SK-N-SH treated with all-trans-retinoic acid at 6 μM for 48 hours (cell line): ENCODE data around the gene MID1.

Experiments used
- ATAC-seq: fragments of 200-7000 bp; cut with Tn5 transposase; 3 replicates; pipeline ENCODE4 v1.9.1; 2020; ENCODE audit warnings: mild to moderate bottlenecking, moderate library complexity
- ARNTL ChIP-seq: fragments of 450-650 bp; formaldehyde crosslinking; IDR thresholded peaks from 2 replicates; pipeline ENCODE4 v1.5.0; 2020; ENCODE audit warnings: low read depth, mild to moderate bottlenecking, moderate library complexity, borderline replicate concordance
- BACH2 ChIP-seq: fragments of 250-450 bp; sonication (Bioruptor Pico); IDR thresholded peaks from 2 replicates; pipeline ENCODE4 v1.9.0; 2021; ENCODE audit warnings: mild to moderate bottlenecking, borderline replicate concordance
- CREB5 ChIP-seq: fragments of 250-450 bp; sonication (Bioruptor Pico); IDR thresholded peaks from 2 replicates; pipeline ENCODE4 v1.5.1; 2020; ENCODE audit warnings: low read depth, mild to moderate bottlenecking, moderate library complexity
- CSRNP3 ChIP-seq: fragments of 250-450 bp; sonication (Bioruptor Pico); IDR thresholded peaks from 2 replicates; pipeline ENCODE4 v1.5.1; 2021; ENCODE audit warnings: mild to moderate bottlenecking, moderate library complexity
- ESRRG ChIP-seq: fragments of 250-450 bp; sonication (Bioruptor Pico); IDR thresholded peaks from 2 replicates; pipeline ENCODE4 v1.6.1; 2021; ENCODE audit warnings: mild to moderate bottlenecking
- GLIS3 ChIP-seq: fragments of 250-450 bp; sonication (Bioruptor Pico); IDR thresholded peaks from 2 replicates; pipeline ENCODE4 v1.5.0; 2020; ENCODE audit warnings: mild to moderate bottlenecking, moderate library complexity
- ISL1 ChIP-seq: fragments of 250-450 bp; sonication (Bioruptor Pico); IDR thresholded peaks from 2 replicates; pipeline ENCODE4 v2.1.2; 2022; ENCODE audit warnings: mild to moderate bottlenecking, moderate library complexity
- OSR1 ChIP-seq: fragments of 250-450 bp; sonication (Bioruptor Pico); IDR thresholded peaks from 2 replicates; pipeline ENCODE4 v1.8.0; 2022; ENCODE audit warnings: moderate library complexity, mild to moderate bottlenecking, inconsistent platforms
- PATZ1 ChIP-seq: fragments of 250-450 bp; sonication (Bioruptor Pico); IDR thresholded peaks from 2 replicates; pipeline ENCODE4 v1.8.0; 2020; ENCODE audit warnings: mild to moderate bottlenecking, moderate library complexity, borderline replicate concordance
- POU6F1 ChIP-seq: fragments of 250-450 bp; sonication (Bioruptor Pico); IDR thresholded peaks from 2 replicates; pipeline ENCODE4 v1.8.0; 2021; ENCODE audit warnings: low read depth, mild to moderate bottlenecking, moderate library complexity, borderline replicate concordance
- PPARA ChIP-seq: fragments of 250-450 bp; sonication (Bioruptor Pico); IDR thresholded peaks from 2 replicates; pipeline ENCODE4 v1.5.0; 2020; ENCODE audit warnings: mild to moderate bottlenecking, borderline replicate concordance
- RARB ChIP-seq: fragments of 250-450 bp; sonication (Bioruptor Pico); IDR thresholded peaks from 2 replicates; pipeline ENCODE4 v1.8.0; 2021; ENCODE audit warnings: mild to moderate bottlenecking, moderate library complexity
- SNAI2 ChIP-seq: fragments of 250-450 bp; sonication (Bioruptor Pico); IDR thresholded peaks from 2 replicates; pipeline ENCODE4 v1.5.0; 2020; ENCODE audit warnings: mild to moderate bottlenecking, moderate library complexity
- TOX ChIP-seq: fragments of 250-450 bp; sonication (Bioruptor Pico); IDR thresholded peaks from 2 replicates; pipeline ENCODE4 v1.8.0; 2021; ENCODE audit warnings: mild to moderate bottlenecking, moderate library complexity, borderline replicate concordance
- ZC3H10 ChIP-seq: fragments of 250-450 bp; sonication (Bioruptor Pico); IDR thresholded peaks from 2 replicates; pipeline ENCODE4 v1.5.1; 2021; ENCODE audit warnings: mild to moderate bottlenecking, moderate library complexity
- ZFP3 ChIP-seq: fragments of 250-450 bp; sonication (Bioruptor Pico); IDR thresholded peaks from 2 replicates; pipeline ENCODE4 v1.5.0; 2020; ENCODE audit warnings: mild to moderate bottlenecking, moderate library complexity
- ZFP30 ChIP-seq: fragments of 450-650 bp; formaldehyde crosslinking; IDR thresholded peaks from 2 replicates; pipeline ENCODE4 v1.5.0; 2022; ENCODE audit warnings: mild to moderate bottlenecking, moderate library complexity
- ZNF70 ChIP-seq: fragments of 450-650 bp; formaldehyde crosslinking; IDR thresholded peaks from 2 replicates; pipeline ENCODE4 v1.5.0; 2020; ENCODE audit warnings: mild to moderate bottlenecking, moderate library complexity

The MID1 gene

GRCh38 chrX:10474510-10474909 is 145.9 kb downstream of the MID1 start (continued):
- TF ChIP-seq PATZ1 (CRISPR knock-in tag): no peak
- no peak for TF ChIP-seq POU6F1
- no peak for TF ChIP-seq RARB (CRISPR knock-in tag)

GRCh38 chrX:10471418-10471817 is 149.0 kb downstream of the MID1 start:
- TF ChIP-seq SNAI2 (CRISPR knock-in tag) (no peak), ZFP3 (CRISPR knock-in tag) (no peak), BACH2 (CRISPR knock-in tag) (no peak), TOX (CRISPR knock-in tag) (no peak), CSRNP3 (CRISPR knock-in tag) (no peak), POU6F1 (no peak), ZNF70 (CRISPR knock-in tag) (no peak), RARB (CRISPR knock-in tag) (no peak), ARNTL (CRISPR knock-in tag) (no peak), ISL1 (CRISPR knock-in tag) (no peak), ZFP30 (CRISPR knock-in tag) (no peak), GLIS3 (CRISPR knock-in tag) (no peak)
- no peak for ATAC-seq

- TF ChIP-seq BACH2 (CRISPR knock-in tag) (no peak), OSR1 (no peak), POU6F1 (no peak), CSRNP3 (CRISPR knock-in tag) (no peak), ZFP3 (CRISPR knock-in tag) (no peak), CREB5 (CRISPR knock-in tag) (no peak), ZFP30 (CRISPR knock-in tag) (no peak), PPARA (CRISPR knock-in tag) (no peak), RARB (CRISPR knock-in tag) (no peak), ESRRG (CRISPR knock-in tag) (no peak), ZC3H10 (no peak)
Observed at GRCh38 chrX:10470009-10470408, 150.4 kb downstream of the MID1 start.

More at GRCh38 chrX:10470009-10470408, 150.4 kb downstream of the MID1 start:
- ATAC-seq: no peak
